GM12878 (cell line): ENCODE measurements around the gene MEIOSIN. TPM values are rescaled to one million over a fixed set of nuclear protein-coding genes. Genes with fewer than 3 reads are reported as not detected.

Experiments used
- ATAC-seq: fragments of 200-7000 bp; cut with Tn5 transposase; 3 replicates; pipeline ENCODE4 v1.9.1; 2020; ENCODE audit warnings: mild to moderate bottlenecking, moderate library complexity
- BruUV-seq: library from RNA; stranded (reverse); fragments of 400-500 nt; replicated peaks from 2 replicates; lab custom pipeline; 2021; lab: Mats Ljungman, UMichigan
- CTCF ChIA-PET: fragments of 300-600 bp; sonication (Branson Sonifier 250); formaldehyde crosslinking; extraction: SDS; loops from one replicate; lab custom pipeline; 2021; ENCODE audit warnings: inconsistent platforms; lab: Yijun Ruan, JAX
- POLR2A ChIA-PET: fragments of 350-600 bp; formaldehyde crosslinking; extraction: SDS; loops from one replicate; lab custom pipeline; 2021; ENCODE audit warnings: inconsistent platforms; lab: Charles Lee
- RAD21 ChIA-PET: fragments of 300-600 bp; sonication (Branson Sonifier 250); formaldehyde crosslinking; loops from one replicate; lab custom pipeline; 2023; ENCODE audit warnings: antibody characterized with exemption; ENCODE audit not compliant: unreplicated experiment; lab: Charles Lee
- SMC1A ChIA-PET: fragments of 300-600 bp; sonication (Branson Sonifier 250); formaldehyde crosslinking; loops from one replicate; lab custom pipeline; 2023; ENCODE audit not compliant: unreplicated experiment, uncharacterized antibody; lab: Charles Lee
- DNase-seq: peaks from one replicate; pipeline ENCODE4 v3.0.0-alpha.2; 2011; ENCODE audit warnings: low read depth, low spot score
- FAIRE-seq: peaks from 3 replicates; lab custom pipeline; 2011; peaks lifted over from hg19 to GRCh38; lab: Jason Lieb, UNC
- H2AFZ ChIP-seq: 2 replicates; pipeline ENCODE4 v1.6.0; 2011; ENCODE audit warnings: low read depth, low read length, control low read depth; ENCODE audit not compliant: control insufficient read depth
- H3K27ac ChIP-seq: 2 replicates; pipeline ENCODE4 v1.5.1; 2011; ENCODE audit warnings: control low read depth; ENCODE audit not compliant: control insufficient read depth, insufficient read depth
- H3K27me3 ChIP-seq, 2 experiments: replicated peaks in 1 of 2; 2 replicates each; pipeline versions ENCODE4 v1.6.0 to v1.6.1; 2011; ENCODE audit warnings: low read length in 1 of 2; ENCODE audit not compliant: control insufficient read depth in 2 of 2, insufficient read depth in 2 of 2
- H3K36me3 ChIP-seq, 2 experiments: 2 replicates each; pipeline ENCODE4 v1.5.1; 2011; ENCODE audit warnings: low read length in 1 of 2; ENCODE audit not compliant: control insufficient read depth in 2 of 2, insufficient read depth in 2 of 2
- H3K4me1 ChIP-seq: 2 replicates; pipeline ENCODE4 v1.6.1; 2011; ENCODE audit warnings: mild to moderate bottlenecking, low read length, moderate library complexity, mixed read lengths; ENCODE audit not compliant: control insufficient read depth, insufficient read depth
- H3K4me2 ChIP-seq: 2 replicates; pipeline ENCODE4 v1.6.0; 2011; ENCODE audit warnings: control low read depth; ENCODE audit not compliant: control insufficient read depth, insufficient read depth
- H3K4me3 ChIP-seq: fragments of 200-600 bp; sonication (generic); 2 replicates; pipeline ENCODE4 v1.5.1; 2016
- H3K79me2 ChIP-seq: 2 replicates; pipeline ENCODE4 v1.6.0; 2011; ENCODE audit warnings: low read length; ENCODE audit not compliant: control insufficient read depth, insufficient read depth
- H3K9ac ChIP-seq: 2 replicates; pipeline ENCODE4 v1.8.0; 2011; ENCODE audit warnings: low read length, control low read depth, mixed read lengths; ENCODE audit not compliant: control insufficient read depth, insufficient read depth
- H3K9me3 ChIP-seq: replicated peaks from 3 replicates; pipeline ENCODE4 v1.5.1; 2011; ENCODE audit warnings: mild to moderate bottlenecking, low read length; ENCODE audit not compliant: control insufficient read depth, insufficient read depth
- H4K20me1 ChIP-seq: 2 replicates; pipeline ENCODE4 v1.6.0; 2011; ENCODE audit not compliant: control insufficient read depth, insufficient read depth
- BMI1 ChIP-seq: fragments of 450-650 bp; IDR thresholded peaks from 2 replicates; pipeline ENCODE4 v1.6.1; 2016; ENCODE audit warnings: mild to moderate bottlenecking, moderate library complexity, borderline replicate concordance
- CBFB ChIP-seq: IDR thresholded peaks from 2 replicates; pipeline ENCODE4 v1.6.1; 2016; ENCODE audit warnings: antibody characterized with exemption, low read depth
- CHD4 ChIP-seq: fragments of 200-600 bp; sonication (generic); IDR thresholded peaks from 2 replicates; pipeline ENCODE4 v1.6.1; 2016; ENCODE audit warnings: mild to moderate bottlenecking
- CREB1 ChIP-seq: IDR thresholded peaks from 2 replicates; pipeline ENCODE4 v1.6.1; 2012; ENCODE audit warnings: low read depth, mild to moderate bottlenecking, inconsistent platforms
- HDAC2 ChIP-seq: fragments of 200-600 bp; sonication (generic); IDR thresholded peaks from 2 replicates; pipeline ENCODE4 v1.6.1; 2017
- MTA2 ChIP-seq: fragments of 450-650 bp; IDR thresholded peaks from 2 replicates; pipeline ENCODE4 v1.6.1; 2016; ENCODE audit warnings: low read depth, mild to moderate bottlenecking, moderate library complexity
- MTA3 ChIP-seq: IDR thresholded peaks from 2 replicates; pipeline ENCODE4 v1.6.1; 2012; ENCODE audit warnings: low read length, inconsistent platforms, borderline replicate concordance
- MYB ChIP-seq: fragments of 150-350 bp; IDR thresholded peaks from 2 replicates; pipeline ENCODE4 v1.6.1; 2014; ENCODE audit warnings: mild to moderate bottlenecking, low read depth, low read length, borderline replicate concordance
- SIN3A ChIP-seq: IDR thresholded peaks from 2 replicates; pipeline ENCODE4 v1.6.1; 2012; ENCODE audit warnings: low read depth, low read length, improper control_type of control experiment
- SKIL ChIP-seq: fragments of 450-650 bp; IDR thresholded peaks from 2 replicates; pipeline ENCODE4 v1.6.1; 2017; ENCODE audit warnings: mild to moderate bottlenecking, low read depth, inconsistent platforms; ENCODE audit not compliant: poor library complexity, severe bottlenecking
- SRF ChIP-seq, 2 experiments: IDR thresholded peaks; 2 replicates each; pipeline ENCODE4 v1.6.1; 2011; ENCODE audit warnings: low read depth in 2 of 2, low read length in 2 of 2, mild to moderate bottlenecking in 1 of 2, moderate library complexity in 1 of 2
- SUZ12 ChIP-seq: fragments of 200-600 bp; sonication (generic); IDR thresholded peaks from one replicate; pipeline ENCODE4 v1.6.1; 2018; ENCODE audit warnings: antibody characterized with exemption, mild to moderate bottlenecking; ENCODE audit not compliant: unreplicated experiment
- ZBTB11 ChIP-seq: fragments of 450-650 bp; formaldehyde crosslinking; IDR thresholded peaks from 2 replicates; pipeline ENCODE4 v1.5.0; 2022; ENCODE audit warnings: mild to moderate bottlenecking, missing genetic modification characterization
- WGBS: methylation state at CpG from one replicate; pipeline ENCODE4 v1.1.6; 2016; ENCODE audit warnings: low lambda C conversion rate; ENCODE audit not compliant: insufficient replicate concordance, insufficient coverage; ENCODE audit errors: missing lambda C conversion rate; 5-methylcytosine and 5-hydroxymethylcytosine counted together
- in situ Hi-C: fragments of 300-500 bp; cut with MboI; formaldehyde crosslinking; loops from 9 replicates; pipeline ENCODE4 v1.14.3; 2018; ENCODE audit warnings: mixed read lengths
- intact Hi-C: fragments of 100-400 bp; cut with micrococcal nuclease; formaldehyde crosslinking; loops from one replicate; pipeline ENCODE4 v1.14.2; 2022; ENCODE audit not compliant: unreplicated experiment
- polyA plus RNA-seq, 11 experiments: library from polyadenylated mRNA; depleted of rRNA in 4 of 11; unstranded in 6 of 11; stranded (reverse) in 5 of 11; fragments of >200 nt; fragmentation: Nextera tagmentation in 4 of 11; fragmentation: Illumina TruSeq in 1 of 11; extraction: Ambion mirVana in 4 of 11; extraction: Trizol in 1 of 11; gene quantifications; 1 replicate in 1 of 11; 2 replicates in 10 of 11; pipeline versions ENCODE4 v1.2.1 to v1.2.3, GENCODE V29; 2011 to 2016; ENCODE audit warnings: inconsistent platforms in 2 of 11, missing spikeins in 2 of 11, low read depth in 1 of 11
- total RNA-seq, 4 experiments: library from RNA; depleted of rRNA in 3 of 4; stranded (reverse); fragments of >200 nt in 3 of 4; fragmentation: Illumina TruSeq in 1 of 4; extraction: Trizol in 1 of 4; gene quantifications; 2 replicates each; pipeline versions ENCODE4 v1.2.1 to v1.2.3, GENCODE V29; 2013 to 2021
- TF ChIP-seq, protein P1 (sequence below): IDR thresholded peaks from 2 replicates; pipeline ENCODE4 v1.6.1; 2012; ENCODE audit warnings: mild to moderate bottlenecking, low read depth, low read length
- TF ChIP-seq, protein P2 (sequence below): IDR thresholded peaks from 2 replicates; pipeline ENCODE4 v1.6.1; 2011; ENCODE audit warnings: low read depth, mild to moderate bottlenecking, low read length, moderate library complexity, borderline replicate concordance; ENCODE audit errors: extremely low read depth

MEIOSIN gene
- total and polyA plus RNA-seq, 10 of the 15 experiments (the other 5 are each of a cell fraction or from before 2014, with no cell fraction given) = 0.05 to 0.66 (median 0.14) TPM; not detected in 4

- DNase-seq (no peak), ATAC-seq (no peak), FAIRE-seq (no peak)
- BruUV-seq = no TSS peak
- H3K27me3 ChIP-seq = no peaks in the 10 kb centered on the region
- H3K9ac ChIP-seq = no peak overlapping the region
- no peak overlapping the region for H3K27ac ChIP-seq
- H2AFZ ChIP-seq = no peak overlapping the region
- H3K4me3 ChIP-seq = no peak overlapping the region
- H3K4me1 ChIP-seq = peaks cover 8% of the 10 kb centered on the region
- H3K79me2 ChIP-seq = no peaks in the 10 kb centered on the region
- no peaks in the 10 kb centered on the region for H4K20me1 ChIP-seq
- intact Hi-C loops = no loop called here
- no peak overlapping the region for H3K4me2 ChIP-seq
- RAD21 ChIA-PET = interaction anchor here (1.6 to 4.8 kb wide), 2 partner anchors 9 to 32 kb away, joined by 3 to 63 read pairs; partner anchors contain the start of gene SIX5
- H3K9me3 ChIP-seq = no peaks in the 10 kb centered on the region
- POLR2A ChIA-PET = interaction anchor here (0.6 to 0.9 kb wide), 3 partner anchors 33 to 117 kb away, joined by 3 to 4 read pairs (median 3); partner anchors contain the start of gene SIX5
- CTCF ChIA-PET = interaction anchor here (1.0 to 8.1 kb wide), 3 partner anchors 15 to 68 kb away, joined by 3 to 110 read pairs (median 7); partner anchors contain the start of gene SIX5
- SMC1A ChIA-PET = no interaction called here
- no peaks in the 10 kb centered on the region for H3K36me3 ChIP-seq
- WGBS = 79% methylated on average over 7 of the region's 7 CpGs
- in situ Hi-C loops = no loop called here
- TF ChIP-seq CBFB = no peak
- TF ChIP-seq CREB1 = no peak
- TF ChIP-seq MYB = no peak
- TF ChIP-seq, protein P1, sequence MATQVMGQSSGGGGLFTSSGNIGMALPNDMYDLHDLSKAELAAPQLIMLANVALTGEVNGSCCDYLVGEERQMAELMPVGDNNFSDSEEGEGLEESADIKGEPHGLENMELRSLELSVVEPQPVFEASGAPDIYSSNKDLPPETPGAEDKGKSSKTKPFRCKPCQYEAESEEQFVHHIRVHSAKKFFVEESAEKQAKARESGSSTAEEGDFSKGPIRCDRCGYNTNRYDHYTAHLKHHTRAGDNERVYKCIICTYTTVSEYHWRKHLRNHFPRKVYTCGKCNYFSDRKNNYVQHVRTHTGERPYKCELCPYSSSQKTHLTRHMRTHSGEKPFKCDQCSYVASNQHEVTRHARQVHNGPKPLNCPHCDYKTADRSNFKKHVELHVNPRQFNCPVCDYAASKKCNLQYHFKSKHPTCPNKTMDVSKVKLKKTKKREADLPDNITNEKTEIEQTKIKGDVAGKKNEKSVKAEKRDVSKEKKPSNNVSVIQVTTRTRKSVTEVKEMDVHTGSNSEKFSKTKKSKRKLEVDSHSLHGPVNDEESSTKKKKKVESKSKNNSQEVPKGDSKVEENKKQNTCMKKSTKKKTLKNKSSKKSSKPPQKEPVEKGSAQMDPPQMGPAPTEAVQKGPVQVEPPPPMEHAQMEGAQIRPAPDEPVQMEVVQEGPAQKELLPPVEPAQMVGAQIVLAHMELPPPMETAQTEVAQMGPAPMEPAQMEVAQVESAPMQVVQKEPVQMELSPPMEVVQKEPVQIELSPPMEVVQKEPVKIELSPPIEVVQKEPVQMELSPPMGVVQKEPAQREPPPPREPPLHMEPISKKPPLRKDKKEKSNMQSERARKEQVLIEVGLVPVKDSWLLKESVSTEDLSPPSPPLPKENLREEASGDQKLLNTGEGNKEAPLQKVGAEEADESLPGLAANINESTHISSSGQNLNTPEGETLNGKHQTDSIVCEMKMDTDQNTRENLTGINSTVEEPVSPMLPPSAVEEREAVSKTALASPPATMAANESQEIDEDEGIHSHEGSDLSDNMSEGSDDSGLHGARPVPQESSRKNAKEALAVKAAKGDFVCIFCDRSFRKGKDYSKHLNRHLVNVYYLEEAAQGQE = no peak
- no peak for TF ChIP-seq SKIL
- no peak for TF ChIP-seq SRF (IDR thresholded peaks at IDR 0.05; ENCODE audit: low read depth in 2 of 2, low read length in 2 of 2)
- no peak for TF ChIP-seq HDAC2
- TF ChIP-seq MTA3 = no peak
- TF ChIP-seq CHD4 = no peak
- TF ChIP-seq ZBTB11 (CRISPR knock-in tag) = no peak
- TF ChIP-seq, protein P2, sequence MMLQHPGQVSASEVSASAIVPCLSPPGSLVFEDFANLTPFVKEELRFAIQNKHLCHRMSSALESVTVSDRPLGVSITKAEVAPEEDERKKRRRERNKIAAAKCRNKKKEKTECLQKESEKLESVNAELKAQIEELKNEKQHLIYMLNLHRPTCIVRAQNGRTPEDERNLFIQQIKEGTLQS = no peak
- TF ChIP-seq MTA2 = no peak
- TF ChIP-seq BMI1 = no peak
- no peak for TF ChIP-seq SUZ12
- TF ChIP-seq SIN3A = no peak
Observed at GRCh38 chr19:45801603-45802175, 68.5 kb downstream of the MEIOSIN start.
